Lower leg skin (tissue), 4 donors: ENCODE results near the gene EID2. TPM values are rescaled to one million over a fixed set of nuclear protein-coding genes. Genes with fewer than 3 reads are reported as not detected.

Experiments used
- DNase-seq, 2 donors: peaks; one replicate each; pipeline ENCODE4 v3.0.0-alpha.2; 2019; ENCODE audit warnings: low spot score in 2 of 2
- H3K4me3 ChIP-seq: fragments of 200-600 bp; sonication (generic); 2 replicates; pipeline ENCODE4 v1.5.1; 2017; ENCODE audit warnings: mild to moderate bottlenecking, low read depth; ENCODE audit not compliant: poor library complexity, severe bottlenecking
- POLR2A ChIP-seq, 2 donors: fragments of 450-650 bp; IDR thresholded peaks; one replicate each; pipeline ENCODE4 v1.6.1; 2016 to 2017; ENCODE audit warnings: antibody characterized with exemption in 2 of 2, mild to moderate bottlenecking in 1 of 2, moderate library complexity in 1 of 2
- WGBS, 2 donors: methylation state at CpG; one replicate each; pipeline ENCODE4 v1.1.5; 2018; 5-methylcytosine and 5-hydroxymethylcytosine counted together
- intact Hi-C: fragments of 100-400 bp; cut with DNase I; formaldehyde crosslinking; loops from one replicate; pipeline ENCODE4 v1.15.0; 2023; ENCODE audit warnings: low total_unique reads
- total RNA-seq, 4 donors: library from RNA; depleted of rRNA; stranded (reverse); fragments of >200 nt; gene quantifications; one replicate each; pipeline ENCODE4 v1.1.0, GENCODE V29; 2016
- TF ChIP-seq, protein P1 (sequence below), 3 donors: fragments of 450-650 bp; IDR thresholded peaks; one replicate each; pipeline ENCODE4 v1.5.1; 2016; ENCODE audit warnings: antibody characterized with exemption in 3 of 3, mild to moderate bottlenecking in 3 of 3, moderate library complexity in 2 of 3

EID2 gene
- total RNA-seq, 4 donors from 2014 or later, result 12.4 to 19.0 (median 14.3) TPM

- intact Hi-C loops, result no loop called here
- no peak overlapping the region for H3K4me3 ChIP-seq
- no peak for DNase-seq
- 22 to 25% methylated on average over 1 of the region's 1 CpG for WGBS, 2 donors
- TF ChIP-seq, protein P1, sequence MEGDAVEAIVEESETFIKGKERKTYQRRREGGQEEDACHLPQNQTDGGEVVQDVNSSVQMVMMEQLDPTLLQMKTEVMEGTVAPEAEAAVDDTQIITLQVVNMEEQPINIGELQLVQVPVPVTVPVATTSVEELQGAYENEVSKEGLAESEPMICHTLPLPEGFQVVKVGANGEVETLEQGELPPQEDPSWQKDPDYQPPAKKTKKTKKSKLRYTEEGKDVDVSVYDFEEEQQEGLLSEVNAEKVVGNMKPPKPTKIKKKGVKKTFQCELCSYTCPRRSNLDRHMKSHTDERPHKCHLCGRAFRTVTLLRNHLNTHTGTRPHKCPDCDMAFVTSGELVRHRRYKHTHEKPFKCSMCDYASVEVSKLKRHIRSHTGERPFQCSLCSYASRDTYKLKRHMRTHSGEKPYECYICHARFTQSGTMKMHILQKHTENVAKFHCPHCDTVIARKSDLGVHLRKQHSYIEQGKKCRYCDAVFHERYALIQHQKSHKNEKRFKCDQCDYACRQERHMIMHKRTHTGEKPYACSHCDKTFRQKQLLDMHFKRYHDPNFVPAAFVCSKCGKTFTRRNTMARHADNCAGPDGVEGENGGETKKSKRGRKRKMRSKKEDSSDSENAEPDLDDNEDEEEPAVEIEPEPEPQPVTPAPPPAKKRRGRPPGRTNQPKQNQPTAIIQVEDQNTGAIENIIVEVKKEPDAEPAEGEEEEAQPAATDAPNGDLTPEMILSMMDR (IDR thresholded peaks at IDR 0.05), result no peak
- TF ChIP-seq POLR2A (IDR thresholded peaks at IDR 0.05), result no peak
Observed at GRCh38 chr19:39555883-39556282, 15.9 kb upstream of the EID2 start.

DNA sequence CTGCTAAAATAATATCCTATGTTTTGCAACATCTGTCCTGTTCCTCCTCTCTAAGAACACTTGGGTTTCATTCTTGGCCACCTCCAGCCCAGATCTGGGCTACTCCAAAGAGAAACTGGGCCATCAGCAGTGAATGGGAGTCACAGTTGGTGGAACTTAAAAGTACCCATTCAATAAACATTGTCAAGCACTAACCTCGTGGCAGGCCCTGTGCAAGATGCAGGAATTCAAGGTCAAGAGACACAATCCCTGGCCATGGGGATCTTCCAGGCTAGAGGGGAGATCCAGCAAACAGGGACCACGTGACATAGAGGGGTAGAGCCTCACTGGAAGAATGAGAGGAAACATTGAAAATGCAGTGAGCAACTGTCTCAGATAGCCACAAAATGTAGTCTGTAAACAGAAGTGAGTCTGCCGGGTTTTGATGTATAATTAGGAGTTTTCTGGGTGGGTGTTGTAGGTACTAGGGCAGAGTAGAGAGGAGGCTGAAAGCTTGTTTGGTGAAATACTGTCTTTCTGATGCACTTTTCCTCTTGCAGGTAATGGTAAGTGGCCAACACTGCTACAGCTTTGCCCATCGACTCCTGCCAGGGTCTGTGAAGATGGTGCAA is 14.8 kb upstream of the EID2 start:
- 65 to 76% methylated on average over 4 of the region's 4 CpGs for WGBS, 2 donors
- intact Hi-C loops, result no loop called here
- TF ChIP-seq, protein P1 (IDR thresholded peaks at IDR 0.05), result no peak
- no peak for TF ChIP-seq POLR2A (IDR thresholded peaks at IDR 0.05)
- H3K4me3 ChIP-seq, result no peak overlapping the region
- DNase-seq, result no peak

GRCh38 chr19:39553082-39553652 is 13.2 kb upstream of the EID2 start:
- no peak for DNase-seq
- H3K4me3 ChIP-seq, result no peak overlapping the region
- WGBS, 2 donors, result 63% methylated on average over 7 of the region's 7 CpGs
- TF ChIP-seq POLR2A (IDR thresholded peaks at IDR 0.05), result no peak
- TF ChIP-seq, protein P1 (IDR thresholded peaks at IDR 0.05), result no peak
- intact Hi-C loops, result no loop called here

DNA sequence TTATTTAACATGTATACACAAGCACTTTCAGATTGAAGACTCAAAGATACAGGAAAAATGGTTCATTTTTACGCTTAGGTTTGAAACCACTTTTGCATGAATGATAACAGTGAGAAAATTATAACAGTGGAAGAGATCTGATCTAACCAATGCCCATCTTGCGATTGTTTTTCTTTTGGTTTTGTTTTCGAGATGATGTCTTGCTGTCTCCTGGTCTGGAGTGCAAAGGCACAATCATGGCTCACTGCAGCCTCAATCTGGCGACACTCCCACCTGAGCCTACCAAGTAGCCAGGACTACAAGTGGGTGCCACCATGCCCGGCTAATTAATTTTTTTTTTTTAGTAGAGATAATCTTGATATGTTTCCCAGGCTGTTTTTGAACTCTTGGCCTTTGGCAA is 10.2 kb upstream of the EID2 start:
- H3K4me3 ChIP-seq, result no peak overlapping the region
- intact Hi-C loops, result no loop called here
- WGBS, 2 donors, result 77 to 86% methylated on average over 5 of the region's 5 CpGs
- TF ChIP-seq, protein P1 (IDR thresholded peaks at IDR 0.05), result no peak
- no peak for TF ChIP-seq POLR2A (IDR thresholded peaks at IDR 0.05)
- DNase-seq, result no peak

DNA sequence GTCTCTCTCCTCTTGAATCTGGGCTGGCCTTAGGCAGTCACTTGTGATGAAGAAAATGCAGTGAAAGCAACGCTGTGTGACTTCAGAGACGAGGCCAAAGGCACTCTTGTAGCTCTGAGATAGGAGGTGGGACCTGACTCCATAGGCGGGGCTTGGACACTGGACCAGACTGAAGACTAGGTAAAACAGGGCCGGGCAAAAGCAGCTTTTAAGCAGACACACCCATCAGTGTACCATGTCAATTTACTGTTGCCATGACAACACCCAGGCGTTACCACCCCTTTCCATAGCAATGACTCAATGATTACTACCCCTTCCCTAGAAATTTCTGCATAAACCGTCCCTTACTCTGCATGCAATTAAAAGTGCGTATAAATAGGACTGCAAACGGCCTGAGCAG is 6.6 kb upstream of the EID2 start:
- no peak for DNase-seq
- 41 to 44% methylated on average over 8 of the region's 8 CpGs for WGBS, 2 donors
- intact Hi-C loops, result no loop called here
- no peak overlapping the region for H3K4me3 ChIP-seq
- no peak for TF ChIP-seq POLR2A (IDR thresholded peaks at IDR 0.05)
- TF ChIP-seq, protein P1 (IDR thresholded peaks at IDR 0.05), result no peak

DNA sequence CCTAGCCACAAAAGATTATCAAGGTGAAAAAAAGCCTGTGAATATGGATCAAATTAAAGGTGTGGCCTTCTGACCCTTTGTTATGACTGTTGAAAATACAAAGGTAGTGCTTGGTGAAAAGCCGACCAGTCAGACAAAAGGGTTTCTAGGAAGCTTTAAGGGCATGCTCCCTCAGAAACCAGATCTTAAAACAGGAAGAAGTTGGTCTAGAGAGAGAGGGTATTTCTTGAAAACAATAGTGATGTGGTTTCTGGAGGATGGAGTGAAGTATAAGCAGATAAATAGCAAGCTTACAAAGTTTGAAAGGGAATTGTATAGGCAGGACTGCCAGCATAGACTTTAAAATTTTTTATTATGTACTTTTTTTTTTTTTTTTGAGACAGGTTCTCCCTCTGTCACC is 5.0 kb upstream of the EID2 start:
- H3K4me3 ChIP-seq, result no peak overlapping the region
- intact Hi-C loops, result no loop called here
- WGBS, 2 donors, result 57 to 72% methylated on average over 1 of the region's 1 CpG
- TF ChIP-seq POLR2A (IDR thresholded peaks at IDR 0.05), result no peak
- TF ChIP-seq, protein P1 (IDR thresholded peaks at IDR 0.05), result no peak
- DNase-seq, result no peak
